ENCODE results near the gene MCCC1. TPM values are rescaled to one million over a fixed set of nuclear protein-coding genes. Genes with fewer than 3 reads are reported as not detected.

Gene MCCC1
- total and polyA plus RNA-seq, 2 donors (not counting 1 experiment from before 2014, with no cell fraction given): 12.9 to 36.3 TPM

GRCh38 chr3:182972387-182972786 is 126.9 kb downstream of the MCCC1 start:
- H3K36me3 ChIP-seq (replicated peaks in 1 of 2; ENCODE audit: control extremely low read depth in 1 of 2, control insufficient read depth in 1 of 2, extremely low read depth in 1 of 2, insufficient read depth in 2 of 2, low read length in 1 of 2): no peaks in the 10 kb centered on the region
- 100% methylated on average over 4 of the region's 6 CpGs for WGBS (ENCODE audit: insufficient coverage)
- H3K9ac ChIP-seq (ENCODE audit: low read length): no peak overlapping the region
- peaks cover 92% of the 10 kb centered on the region for H3K79me2 ChIP-seq (ENCODE audit: control insufficient read depth, insufficient read depth, low read length)
- H3K4me3 ChIP-seq (ENCODE audit: control extremely low read depth in 1 of 5, extremely low read depth in 1 of 5, insufficient read depth in 1 of 5, low read depth in 2 of 5, low read length in 4 of 5): no peak overlapping the region
- no peaks in the 10 kb centered on the region for H3K9me3 ChIP-seq (ENCODE audit: control extremely low read depth in 1 of 3, control insufficient read depth in 2 of 3, insufficient read depth in 1 of 3, low read length in 2 of 3)
- H2AFZ ChIP-seq (ENCODE audit: insufficient read depth, low read depth, low read length, poor library complexity, severe bottlenecking): no peak overlapping the region
- H3K4me1 Mint-ChIP-seq: peaks cover 44% of the 10 kb centered on the region
- ChIA-PET POLR2A (no interaction called here), CTCF (no interaction called here)
- no peak overlapping the region for H3K4me2 ChIP-seq (replicated peaks; ENCODE audit: low read depth, low read length, poor library complexity, severe bottlenecking)
- ATAC-seq (ENCODE audit: low read depth) (no peak), DNase-seq (no peak)
- no peak overlapping the region for H3K27ac Mint-ChIP-seq
- H3K27me3 Mint-ChIP-seq: no peaks in the 10 kb centered on the region
- H3K27ac ChIP-seq (ENCODE audit: low read length in 2 of 2): no peak overlapping the region
- peaks cover 7 to 9% of the 10 kb centered on the region in 2 donors for H3K4me1 ChIP-seq (ENCODE audit: control insufficient read depth in 2 of 2, insufficient read depth in 2 of 2, low read length in 2 of 2)
- intact Hi-C loops (cut with micrococcal nuclease): no loop called here
- no peak overlapping the region for H3K4me3 Mint-ChIP-seq
- no peaks in the 10 kb centered on the region for H3K27me3 ChIP-seq (replicated peaks in 1 of 4; ENCODE audit: control extremely low read depth in 1 of 4, control insufficient read depth in 3 of 4, insufficient read depth in 4 of 4, low read length in 3 of 4)
- H4K20me1 ChIP-seq (ENCODE audit: control insufficient read depth, insufficient read depth, low read length, poor library complexity, severe bottlenecking): peaks cover 43% of the 10 kb centered on the region
- TF ChIP-seq EZH2 (IDR thresholded peaks at IDR 0.05; ENCODE audit: borderline replicate concordance, insufficient read depth, low read depth, low read length, poor library complexity, severe bottlenecking) (no peak), CTCF (IDR thresholded peaks at IDR 0.05) (no peak)
- no peaks in the 10 kb centered on the region for H3K9me3 Mint-ChIP-seq (ENCODE audit: insufficient read depth)

- H3K4me1 Mint-ChIP-seq: peaks cover 45% of the 10 kb centered on the region
- ChIA-PET CTCF (interaction anchor here (1.2 kb wide), 1 partner anchor 225 kb away, joined by 3 read pairs; no protein-coding TSS in a partner anchor), POLR2A (interaction anchor here (0.6 kb wide), 1 partner anchor 166 kb away, joined by 4 read pairs; no protein-coding TSS in a partner anchor)
- no peak for DNase-seq
- ATAC-seq (ENCODE audit: low read depth): no peak
- H3K4me3 ChIP-seq (ENCODE audit: control extremely low read depth in 1 of 5, extremely low read depth in 1 of 5, insufficient read depth in 1 of 5, low read depth in 2 of 5, low read length in 4 of 5): no peak overlapping the region
- H3K4me1 ChIP-seq (ENCODE audit: control insufficient read depth in 2 of 2, insufficient read depth in 2 of 2, low read length in 2 of 2): peaks cover 11% of the 10 kb centered on the region in 2 donors
- H3K9me3 ChIP-seq (ENCODE audit: control extremely low read depth in 1 of 3, control insufficient read depth in 2 of 3, insufficient read depth in 1 of 3, low read length in 2 of 3): no peaks in the 10 kb centered on the region
- no peak overlapping the region for H3K4me2 ChIP-seq (replicated peaks; ENCODE audit: low read depth, low read length, poor library complexity, severe bottlenecking)
- H4K20me1 ChIP-seq (ENCODE audit: control insufficient read depth, insufficient read depth, low read length, poor library complexity, severe bottlenecking): peaks cover 40% of the 10 kb centered on the region
- no peak overlapping the region for H3K4me3 Mint-ChIP-seq
- no peaks in the 10 kb centered on the region for H3K27me3 Mint-ChIP-seq
- H3K9ac ChIP-seq (ENCODE audit: low read length): no peak overlapping the region
- H2AFZ ChIP-seq (ENCODE audit: insufficient read depth, low read depth, low read length, poor library complexity, severe bottlenecking): no peak overlapping the region
- H3K27ac Mint-ChIP-seq: no peak overlapping the region
- no peaks in the 10 kb centered on the region for H3K9me3 Mint-ChIP-seq (ENCODE audit: insufficient read depth)
- H3K27me3 ChIP-seq (replicated peaks in 1 of 4; ENCODE audit: control extremely low read depth in 1 of 4, control insufficient read depth in 3 of 4, insufficient read depth in 4 of 4, low read length in 3 of 4): no peaks in the 10 kb centered on the region
- WGBS (ENCODE audit: insufficient coverage): no CpG with 5 or more reads among the region's 2 CpGs
- H3K36me3 ChIP-seq (replicated peaks in 1 of 2; ENCODE audit: control extremely low read depth in 1 of 2, control insufficient read depth in 1 of 2, extremely low read depth in 1 of 2, insufficient read depth in 2 of 2, low read length in 1 of 2): no peaks in the 10 kb centered on the region
- H3K79me2 ChIP-seq (ENCODE audit: control insufficient read depth, insufficient read depth, low read length): peaks cover 88% of the 10 kb centered on the region
- TF ChIP-seq CTCF (IDR thresholded peaks at IDR 0.05) (no peak), EZH2 (IDR thresholded peaks at IDR 0.05; ENCODE audit: borderline replicate concordance, insufficient read depth, low read depth, low read length, poor library complexity, severe bottlenecking) (no peak)
- H3K27ac ChIP-seq (ENCODE audit: low read length in 2 of 2): no peak overlapping the region
- intact Hi-C loops (cut with micrococcal nuclease): no loop called here
Observed at GRCh38 chr3:182971637-182972036, 127.7 kb downstream of the MCCC1 start.
